GM19025 (cell line): ENCODE results near the gene THRB.

Source experiments
- ATAC-seq: cut with Tn5 transposase; IDR thresholded peaks from one replicate; pipeline ENCODE4 v1.9.1; 2021; ENCODE audit warnings: mild to moderate bottlenecking, low read depth, moderate library complexity; ENCODE audit not compliant: unreplicated experiment

THRB gene

DNA sequence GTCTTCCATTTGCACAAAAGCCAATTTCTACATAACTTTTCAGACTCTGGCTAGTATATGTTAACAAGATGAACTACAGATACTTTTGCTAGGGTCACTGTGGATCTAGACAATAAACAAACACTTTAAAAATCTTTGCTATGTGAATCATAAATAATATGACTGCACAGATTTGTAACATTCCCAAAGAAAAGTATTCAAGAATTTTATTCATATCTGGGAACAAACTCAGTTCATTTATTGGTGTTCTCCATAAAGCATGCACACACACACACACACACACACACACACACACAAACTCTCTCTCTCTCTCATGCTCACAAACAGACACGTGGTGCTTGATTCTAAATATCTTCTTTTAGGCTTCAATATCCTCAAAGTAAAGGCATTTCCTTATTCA lies 18.8 kb upstream of the THRB start:
- ATAC-seq = no peak

DNA sequence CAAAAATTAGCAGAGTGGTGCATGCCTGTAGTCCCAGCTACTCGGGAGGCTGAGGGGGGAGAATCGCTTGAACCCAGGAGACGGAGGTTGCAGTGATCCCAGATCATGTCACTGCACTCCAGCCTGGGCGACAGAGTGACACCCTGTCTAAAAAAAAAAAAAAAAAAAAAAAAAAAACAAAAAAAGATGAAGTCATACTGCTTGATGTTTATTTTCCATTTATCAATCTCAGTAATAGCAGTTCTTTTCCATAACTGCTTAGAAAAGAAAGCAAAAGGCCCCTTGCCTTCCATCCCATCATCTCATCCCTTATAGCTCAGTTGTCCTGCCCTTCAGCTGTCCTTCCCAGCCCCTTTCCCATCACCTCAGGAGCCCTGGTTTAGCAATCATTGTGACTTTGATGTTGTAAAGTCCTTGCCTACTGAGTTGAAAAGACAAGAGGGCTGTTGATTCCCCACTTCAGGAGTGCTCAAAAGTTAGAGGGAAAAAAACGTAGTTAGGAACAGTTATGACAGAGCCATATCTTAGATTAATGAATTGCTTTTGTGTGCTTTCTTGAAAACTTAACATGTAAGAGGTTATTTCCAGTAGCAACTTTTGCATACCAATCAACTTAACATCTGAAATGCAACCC lies 18.0 kb upstream of the THRB start:
- ATAC-seq = no peak

DNA sequence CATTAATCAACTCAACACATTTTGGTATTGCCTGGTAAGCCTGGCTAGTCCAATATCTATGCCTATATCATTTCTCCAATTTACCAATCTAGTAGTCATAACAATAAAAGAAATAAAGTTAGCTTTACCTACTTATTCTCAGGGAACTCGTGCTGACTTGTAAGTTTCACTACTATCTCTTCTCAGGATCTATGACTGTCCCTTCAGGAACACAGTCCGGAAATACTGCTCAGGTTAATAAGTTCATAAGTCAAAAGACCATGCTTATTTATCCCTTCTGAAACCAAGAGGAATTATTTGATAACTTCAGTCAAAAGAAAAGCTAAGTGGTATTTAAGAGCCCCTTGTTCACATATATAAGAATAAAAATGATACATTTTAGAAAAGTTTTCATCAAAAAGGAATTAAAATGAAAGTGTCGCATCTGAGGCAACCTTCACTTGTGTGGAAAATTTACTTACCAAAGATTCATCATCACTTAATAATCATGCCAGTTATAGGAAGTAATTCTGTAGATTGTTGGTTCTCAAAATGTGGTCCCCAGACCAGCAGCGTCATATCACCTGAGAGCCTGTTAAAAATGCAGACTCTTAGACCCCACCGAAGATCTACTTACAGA lies 15.5 kb upstream of the THRB start:
- no peak for ATAC-seq

GRCh38 chr3:24508423-24508839 lies 13.8 kb upstream of the THRB start:
- no peak for ATAC-seq

DNA sequence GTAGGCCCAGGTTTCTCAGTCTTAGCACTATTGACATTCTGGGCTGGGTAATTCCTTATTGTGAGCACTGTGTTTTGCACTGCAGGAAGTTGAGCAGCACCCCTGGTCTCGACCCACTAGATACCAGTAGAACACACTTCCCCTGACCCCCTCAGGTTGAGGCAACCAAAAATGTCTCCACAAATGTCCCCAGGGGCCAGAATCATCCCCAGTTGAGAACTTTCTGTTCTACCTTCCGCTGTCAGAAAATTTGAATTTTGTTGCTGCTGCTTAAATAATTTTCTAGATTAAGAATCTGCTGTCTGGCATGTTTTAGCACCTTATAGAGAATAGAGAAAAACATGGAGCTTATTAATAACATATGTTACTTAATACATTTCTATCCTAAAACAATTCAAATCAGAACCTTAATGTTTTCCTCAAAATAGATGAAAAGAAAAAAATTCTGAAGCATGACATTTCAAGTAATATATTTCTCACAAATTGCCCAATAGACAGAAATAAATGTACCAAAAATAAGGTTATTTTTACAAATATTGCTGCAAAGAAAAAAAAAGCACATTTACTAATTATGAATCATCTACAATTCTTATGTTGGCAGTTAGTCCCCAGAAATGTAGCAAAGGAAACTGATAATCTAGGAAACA lies 13.2 kb upstream of the THRB start:
- no peak for ATAC-seq

DNA sequence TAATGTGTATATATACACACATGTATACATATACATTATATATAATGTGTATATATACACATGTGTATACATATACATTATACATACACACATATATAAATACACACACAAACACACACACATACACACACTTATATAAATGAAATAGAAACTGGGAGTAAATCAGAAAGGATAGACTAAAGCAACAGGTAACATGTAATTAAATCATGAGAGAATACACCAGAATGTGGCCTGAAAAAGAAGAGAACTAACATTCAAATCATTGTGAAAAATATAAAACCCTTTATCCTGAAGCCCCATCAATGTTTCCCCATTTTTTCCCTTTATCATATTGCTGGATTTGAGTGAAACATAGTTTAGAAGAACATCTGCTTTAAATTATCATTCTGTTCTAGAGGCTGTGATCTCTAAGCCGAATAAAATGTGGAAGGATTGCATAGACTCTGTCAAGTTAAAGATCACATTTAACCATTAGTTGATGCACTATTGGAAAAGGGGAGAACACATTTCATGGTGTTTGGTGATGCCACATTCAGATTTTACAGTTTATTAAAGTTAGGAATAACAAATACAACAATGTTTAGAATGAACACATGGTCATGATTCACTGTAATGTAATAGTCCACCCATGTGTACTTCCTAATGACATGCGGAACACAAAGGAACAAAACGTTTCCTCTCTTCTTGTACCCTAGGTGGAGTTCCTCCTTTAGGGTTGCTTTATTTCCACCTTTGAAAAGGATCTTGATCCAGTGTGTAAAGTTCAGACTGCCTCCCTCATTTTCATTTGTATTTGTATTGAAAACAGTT lies 12.5 kb upstream of the THRB start:
- no peak for ATAC-seq

GRCh38 chr3:24505691-24506550 lies 11.3 kb upstream of the THRB start:
- no peak for ATAC-seq

DNA sequence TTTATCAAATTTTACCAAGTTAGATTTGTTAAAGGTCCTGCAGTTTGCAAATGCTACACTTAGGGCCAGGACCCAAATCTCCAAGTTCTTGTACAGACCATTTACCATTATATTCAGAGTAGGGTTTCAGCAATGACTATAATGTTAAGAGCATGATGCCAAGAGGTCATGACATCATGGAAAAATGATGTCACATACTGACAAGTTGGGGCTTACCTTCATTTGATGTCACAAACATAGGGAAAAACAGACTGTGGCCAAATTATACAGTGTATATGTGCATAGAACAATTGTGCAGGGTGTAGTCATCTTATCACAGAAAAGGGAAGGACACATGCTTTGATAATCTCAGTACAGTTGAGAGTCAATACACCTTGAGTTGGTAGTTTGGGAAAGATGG lies 10.1 kb upstream of the THRB start:
- no peak for ATAC-seq

GRCh38 chr3:24503616-24504113 lies 9.0 kb upstream of the THRB start:
- ATAC-seq = peak; percentile 72

DNA sequence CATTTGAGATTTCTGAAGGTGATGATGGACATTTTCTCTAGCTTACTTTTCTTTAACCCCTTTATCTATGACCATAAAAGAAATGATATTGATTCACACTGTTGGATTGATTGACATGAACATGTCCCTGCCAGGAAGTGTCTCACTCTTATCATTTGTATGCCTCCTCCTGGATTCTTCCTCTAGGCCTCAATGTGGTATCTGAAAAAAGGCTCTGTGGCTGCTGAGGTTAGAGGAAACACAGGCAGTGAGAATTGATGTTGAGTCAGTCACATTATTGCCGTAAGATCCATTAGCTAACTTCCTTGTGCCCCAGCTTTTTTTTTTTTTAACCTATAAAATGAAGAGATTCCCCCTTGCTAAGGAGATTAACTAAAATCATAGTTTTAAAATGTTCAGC lies 8.0 kb upstream of the THRB start:
- ATAC-seq = no peak

GRCh38 chr3:24500806-24501205 lies 6.2 kb upstream of the THRB start:
- no peak for ATAC-seq

- no peak for ATAC-seq
Measured at GRCh38 chr3:24499991-24500390, 5.3 kb upstream of the THRB start.

DNA sequence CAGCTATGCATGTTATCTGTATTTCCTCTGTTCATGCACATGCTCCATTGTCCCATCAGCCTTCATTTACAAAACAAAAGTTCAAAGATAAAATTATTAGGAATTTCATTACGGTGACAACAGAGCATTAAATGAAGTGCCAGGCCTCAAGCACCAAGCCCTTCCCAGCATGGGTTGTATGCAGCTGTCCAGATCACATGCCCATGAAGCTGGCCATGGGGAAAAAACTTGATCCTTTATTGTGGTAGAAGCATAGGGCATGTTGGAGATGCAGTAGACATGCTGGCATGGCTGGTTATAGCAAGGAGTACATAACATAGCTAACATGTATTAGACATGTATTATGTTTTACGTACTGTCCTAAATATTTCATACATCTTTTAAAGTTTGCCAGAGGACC lies 4.1 kb upstream of the THRB start:
- ATAC-seq = no peak

DNA sequence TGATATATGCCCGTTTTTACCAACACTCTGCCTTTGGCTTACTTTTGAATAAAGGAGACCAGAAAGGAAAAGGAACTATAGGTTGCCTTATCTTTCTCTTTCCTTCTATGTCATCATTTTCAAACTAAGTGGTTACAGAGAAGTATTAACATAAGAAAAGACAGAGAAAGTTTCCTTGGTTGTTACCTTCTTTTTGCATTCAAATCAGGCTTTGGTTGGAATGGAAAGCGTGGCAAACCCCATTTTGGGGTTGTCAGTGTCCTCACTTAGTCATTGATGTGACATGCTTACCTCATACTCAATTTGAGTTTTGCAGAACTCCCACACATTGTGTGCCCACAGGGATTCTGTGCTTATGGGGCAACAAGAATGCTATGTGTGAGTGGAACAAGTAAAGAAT lies 3.7 kb upstream of the THRB start:
- ATAC-seq = no peak

DNA sequence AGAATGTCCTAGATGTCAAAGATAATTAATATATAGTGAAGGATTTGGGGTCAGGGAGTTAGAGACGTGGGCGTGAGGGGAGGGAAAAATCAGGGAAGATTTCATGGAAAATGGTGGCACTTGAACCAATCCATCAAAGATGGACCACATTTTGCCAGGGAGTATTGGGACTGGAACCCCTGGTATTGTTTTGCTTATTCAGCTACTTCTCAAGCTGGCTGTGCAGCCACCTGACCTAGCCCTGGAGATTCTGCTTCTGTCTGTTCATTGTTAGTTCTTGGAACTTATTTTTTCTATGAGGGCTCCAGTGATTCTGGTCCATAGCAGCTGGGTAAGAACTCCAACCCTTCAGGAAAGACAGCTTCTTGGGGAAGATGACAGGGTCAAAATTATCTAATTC lies 3.3 kb upstream of the THRB start:
- no peak for ATAC-seq

- ATAC-seq = no peak
Measured at GRCh38 chr3:24496529-24497482, 2.2 kb upstream of the THRB start.

GRCh38 chr3:24495326-24495994 lies 810 bp upstream of the THRB start:
- peak; percentile 9 for ATAC-seq

- no peak for ATAC-seq
Measured at GRCh38 chr3:24493746-24494617, 668 bp downstream of the THRB start.
